Activated T-cell treated with anti-CD3 and anti-CD28 coated beads for 4 hours (primary cell): Measurements from ENCODE around the gene COPS9.

ENCODE experiments used
- DNase-seq: peaks from one replicate; pipeline ENCODE4 v3.0.0-alpha.2; 2020

The COPS9 gene

DNA sequence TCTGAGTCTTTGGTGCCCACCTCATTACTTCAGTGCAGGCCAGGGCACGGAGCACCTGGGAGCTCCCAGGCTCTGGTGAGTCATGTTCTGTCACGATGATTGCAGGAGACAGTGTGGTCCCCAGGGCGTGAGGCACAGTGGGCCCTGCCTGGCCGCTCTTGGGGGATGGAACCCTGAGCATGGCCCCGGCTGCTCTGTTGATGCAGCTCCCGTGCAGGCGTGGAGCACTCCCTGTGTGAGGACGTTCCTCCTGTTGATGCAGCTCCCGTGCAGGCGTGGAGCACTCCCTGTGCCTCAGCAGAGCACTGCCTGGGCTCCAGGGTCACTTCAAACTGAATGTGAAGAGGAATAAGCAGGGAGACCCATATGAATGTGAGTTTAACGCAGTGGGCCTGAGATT is 30.1 kb downstream of the COPS9 start:
- no peak for DNase-seq

DNA sequence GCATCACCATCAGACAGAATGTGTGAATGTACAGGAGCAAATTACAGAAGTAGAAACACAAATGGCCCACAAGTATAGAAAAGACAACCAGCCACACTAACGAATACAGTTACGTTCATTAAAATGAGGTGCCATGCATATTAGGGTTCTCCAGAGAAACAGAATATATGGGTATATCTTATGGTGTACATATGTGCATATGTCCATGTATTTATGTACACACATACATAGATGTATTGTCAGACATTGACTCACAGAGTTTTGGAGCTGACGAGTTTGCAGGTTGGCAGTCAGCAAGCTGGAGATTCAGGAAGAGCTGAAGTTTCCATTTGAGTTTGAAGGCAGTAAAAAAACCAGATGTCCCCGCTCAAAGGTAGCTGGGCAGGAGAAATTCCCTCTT is 33.0 kb downstream of the COPS9 start:
- DNase-seq = no peak

DNA sequence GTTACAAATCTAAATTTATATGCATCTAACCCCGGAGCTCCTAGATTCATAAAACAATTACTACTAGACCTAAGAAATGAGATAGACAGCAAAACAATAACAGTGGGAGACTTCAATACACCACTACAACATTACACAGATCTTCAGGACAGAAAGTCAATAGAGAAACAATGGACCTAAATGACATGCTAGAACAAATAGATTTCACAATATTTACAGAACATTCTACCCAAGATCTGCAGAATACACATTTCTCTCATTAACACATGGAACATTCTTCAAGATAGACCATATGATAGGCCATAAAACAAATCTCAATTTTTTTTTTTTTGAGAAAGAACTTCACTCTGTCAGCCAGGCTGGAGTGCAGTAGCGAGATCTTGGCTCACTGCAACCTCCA is 37.8 kb downstream of the COPS9 start:
- no peak for DNase-seq

DNA sequence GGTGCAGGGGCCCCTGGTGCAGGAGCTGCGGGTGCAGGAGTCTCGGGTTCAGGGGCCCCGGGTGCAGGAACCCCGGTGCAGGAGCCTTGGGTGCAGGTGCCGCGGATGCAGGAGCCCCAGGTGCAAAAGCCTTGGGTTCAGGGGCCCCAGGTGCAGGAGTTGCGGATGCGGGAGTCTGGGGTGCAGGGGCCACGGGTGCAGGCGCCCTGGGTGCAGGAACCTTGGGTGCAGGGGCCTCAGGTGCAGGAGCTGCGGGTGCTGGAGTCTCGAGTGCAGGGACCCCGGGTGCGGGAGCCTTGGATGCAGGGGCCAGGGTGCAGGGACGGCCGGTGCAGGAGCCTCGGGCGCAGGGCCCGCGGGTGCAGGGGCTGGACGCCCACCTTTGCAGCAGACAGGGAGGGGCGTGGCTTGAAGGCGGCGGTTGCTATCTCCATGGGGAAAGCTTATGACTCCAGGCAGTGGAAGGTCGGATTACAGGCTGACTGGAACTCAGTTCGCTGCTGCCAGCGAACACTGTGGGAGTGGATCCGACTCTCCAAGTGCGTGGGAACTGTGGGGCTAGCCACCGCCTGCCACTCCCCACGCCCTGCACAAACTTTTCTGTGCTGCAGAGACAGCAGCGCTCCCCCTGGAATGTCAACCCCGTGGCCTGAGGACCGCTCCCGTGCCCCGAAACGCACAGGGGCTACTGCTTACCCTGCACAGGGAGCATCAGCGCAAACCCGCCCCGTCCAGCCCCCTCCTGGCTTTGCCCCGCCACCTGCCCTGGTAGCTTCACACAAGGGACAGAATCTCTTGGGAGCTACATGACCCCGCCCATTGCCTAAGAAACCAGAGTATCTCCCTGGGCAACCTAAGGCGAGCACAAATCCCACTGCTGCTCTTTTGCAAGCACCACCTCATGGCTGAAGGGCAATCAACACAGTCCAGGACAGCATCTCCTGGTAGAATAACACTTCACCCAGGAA is 40.3 kb downstream of the COPS9 start:
- DNase-seq = no peak

DNA sequence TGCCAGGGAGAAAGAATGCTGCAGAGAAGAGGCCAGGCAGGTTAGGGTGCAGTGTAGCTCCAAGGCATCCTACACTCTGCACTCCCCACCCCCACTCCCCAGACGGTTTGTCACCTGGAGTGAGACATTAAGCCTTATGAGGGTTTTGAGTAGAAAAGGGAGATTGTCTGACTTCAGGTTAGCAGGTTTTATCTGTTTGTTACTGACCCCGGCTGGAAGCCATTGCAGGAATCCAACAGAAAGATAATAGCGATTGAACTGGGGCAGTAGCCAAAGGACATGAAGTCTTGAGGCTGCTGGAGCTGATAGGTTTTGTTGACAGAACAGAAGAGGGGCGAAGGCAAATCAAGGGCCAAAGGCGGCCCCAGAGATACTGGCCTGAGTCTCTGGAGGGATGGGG is 46.8 kb downstream of the COPS9 start:
- DNase-seq = no peak

DNA sequence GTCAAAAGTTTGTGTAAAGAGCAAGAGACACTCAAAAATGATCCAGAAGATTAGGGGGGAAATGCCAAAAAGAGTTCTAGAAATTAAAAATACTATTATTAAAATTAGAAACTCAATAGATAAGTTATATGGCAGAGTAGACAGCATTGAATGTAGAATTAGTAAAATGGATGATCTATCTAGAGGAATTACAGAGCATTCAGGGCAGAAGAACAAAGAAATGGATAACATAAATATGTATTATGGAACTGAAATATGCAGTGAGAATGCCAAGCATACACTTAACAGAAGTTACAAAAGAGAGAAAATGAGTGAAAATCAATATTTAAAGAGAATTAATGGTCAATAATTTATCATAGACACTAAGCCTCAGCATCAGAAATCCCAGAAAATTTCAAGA is 49.5 kb downstream of the COPS9 start:
- no peak for DNase-seq
